ENCODE results near the gene HABP4. TPM values are rescaled to one million over a fixed set of nuclear protein-coding genes. Genes with fewer than 3 reads are reported as not detected.

The HABP4 gene
- total and polyA plus RNA-seq, 10 of the 15 experiments (the other 5 are each of a cell fraction or from before 2014, with no cell fraction given), result 1.6 to 15.4 (median 11.6) TPM

DNA sequence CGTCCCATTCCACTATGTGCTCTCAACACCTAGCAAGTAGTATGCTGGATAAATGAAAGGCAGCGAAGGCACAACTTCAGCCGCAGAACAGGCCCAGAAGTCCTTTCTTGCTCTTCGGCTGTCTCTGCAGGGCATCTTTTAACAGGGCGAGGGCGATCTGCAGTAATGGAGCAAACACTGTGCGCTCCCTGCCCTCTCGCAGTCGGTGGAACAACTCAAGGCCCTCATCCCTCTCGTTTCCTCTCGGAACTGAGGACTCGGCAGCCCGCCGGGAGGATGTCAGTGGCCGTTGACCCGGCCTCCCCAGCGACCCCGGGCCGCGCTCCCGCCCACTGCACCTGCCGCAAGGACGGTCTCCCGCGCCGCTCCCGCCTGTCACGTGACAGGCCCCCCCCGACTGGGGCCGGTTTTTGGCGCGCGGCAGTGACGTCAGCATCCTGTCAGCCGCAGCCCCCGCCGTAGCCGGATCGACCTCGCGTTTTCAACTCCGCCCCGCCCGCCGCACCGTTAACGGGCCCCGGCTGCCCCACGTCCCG, 32.9 kb upstream of the HABP4 start (continued):
- TF ChIP-seq, protein P1, sequence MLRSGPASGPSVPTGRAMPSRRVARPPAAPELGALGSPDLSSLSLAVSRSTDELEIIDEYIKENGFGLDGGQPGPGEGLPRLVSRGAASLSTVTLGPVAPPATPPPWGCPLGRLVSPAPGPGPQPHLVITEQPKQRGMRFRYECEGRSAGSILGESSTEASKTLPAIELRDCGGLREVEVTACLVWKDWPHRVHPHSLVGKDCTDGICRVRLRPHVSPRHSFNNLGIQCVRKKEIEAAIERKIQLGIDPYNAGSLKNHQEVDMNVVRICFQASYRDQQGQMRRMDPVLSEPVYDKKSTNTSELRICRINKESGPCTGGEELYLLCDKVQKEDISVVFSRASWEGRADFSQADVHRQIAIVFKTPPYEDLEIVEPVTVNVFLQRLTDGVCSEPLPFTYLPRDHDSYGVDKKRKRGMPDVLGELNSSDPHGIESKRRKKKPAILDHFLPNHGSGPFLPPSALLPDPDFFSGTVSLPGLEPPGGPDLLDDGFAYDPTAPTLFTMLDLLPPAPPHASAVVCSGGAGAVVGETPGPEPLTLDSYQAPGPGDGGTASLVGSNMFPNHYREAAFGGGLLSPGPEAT (IDR thresholded peaks at IDR 0.05; ENCODE audit: low read depth), result peak; percentile 84
- TF ChIP-seq TAF1 (IDR thresholded peaks at IDR 0.05; ENCODE audit: borderline replicate concordance, low read depth, low read length) (peak; percentile 45; the same call in 1 of the 2 replicates), MEF2A (IDR thresholded peaks at IDR 0.05; ENCODE audit: insufficient read depth, low read depth, low read length) (no peak), SUPT20H (IDR thresholded peaks at IDR 0.05; ENCODE audit: borderline replicate concordance, control insufficient read depth, low read depth, low read length) (no peak), RAD21 (IDR thresholded peaks at IDR 0.05; ENCODE audit: insufficient read depth, low read depth, low read length) (no peak), SIX5 (IDR thresholded peaks at IDR 0.05; ENCODE audit: low read depth, low read length, severe bottlenecking) (peak; percentile 20), KAT2A (conservative IDR thresholded peaks at IDR 0.05; ENCODE audit: control insufficient read depth, low read depth, low read length) (no peak)
- TF ChIP-seq, protein P2, sequence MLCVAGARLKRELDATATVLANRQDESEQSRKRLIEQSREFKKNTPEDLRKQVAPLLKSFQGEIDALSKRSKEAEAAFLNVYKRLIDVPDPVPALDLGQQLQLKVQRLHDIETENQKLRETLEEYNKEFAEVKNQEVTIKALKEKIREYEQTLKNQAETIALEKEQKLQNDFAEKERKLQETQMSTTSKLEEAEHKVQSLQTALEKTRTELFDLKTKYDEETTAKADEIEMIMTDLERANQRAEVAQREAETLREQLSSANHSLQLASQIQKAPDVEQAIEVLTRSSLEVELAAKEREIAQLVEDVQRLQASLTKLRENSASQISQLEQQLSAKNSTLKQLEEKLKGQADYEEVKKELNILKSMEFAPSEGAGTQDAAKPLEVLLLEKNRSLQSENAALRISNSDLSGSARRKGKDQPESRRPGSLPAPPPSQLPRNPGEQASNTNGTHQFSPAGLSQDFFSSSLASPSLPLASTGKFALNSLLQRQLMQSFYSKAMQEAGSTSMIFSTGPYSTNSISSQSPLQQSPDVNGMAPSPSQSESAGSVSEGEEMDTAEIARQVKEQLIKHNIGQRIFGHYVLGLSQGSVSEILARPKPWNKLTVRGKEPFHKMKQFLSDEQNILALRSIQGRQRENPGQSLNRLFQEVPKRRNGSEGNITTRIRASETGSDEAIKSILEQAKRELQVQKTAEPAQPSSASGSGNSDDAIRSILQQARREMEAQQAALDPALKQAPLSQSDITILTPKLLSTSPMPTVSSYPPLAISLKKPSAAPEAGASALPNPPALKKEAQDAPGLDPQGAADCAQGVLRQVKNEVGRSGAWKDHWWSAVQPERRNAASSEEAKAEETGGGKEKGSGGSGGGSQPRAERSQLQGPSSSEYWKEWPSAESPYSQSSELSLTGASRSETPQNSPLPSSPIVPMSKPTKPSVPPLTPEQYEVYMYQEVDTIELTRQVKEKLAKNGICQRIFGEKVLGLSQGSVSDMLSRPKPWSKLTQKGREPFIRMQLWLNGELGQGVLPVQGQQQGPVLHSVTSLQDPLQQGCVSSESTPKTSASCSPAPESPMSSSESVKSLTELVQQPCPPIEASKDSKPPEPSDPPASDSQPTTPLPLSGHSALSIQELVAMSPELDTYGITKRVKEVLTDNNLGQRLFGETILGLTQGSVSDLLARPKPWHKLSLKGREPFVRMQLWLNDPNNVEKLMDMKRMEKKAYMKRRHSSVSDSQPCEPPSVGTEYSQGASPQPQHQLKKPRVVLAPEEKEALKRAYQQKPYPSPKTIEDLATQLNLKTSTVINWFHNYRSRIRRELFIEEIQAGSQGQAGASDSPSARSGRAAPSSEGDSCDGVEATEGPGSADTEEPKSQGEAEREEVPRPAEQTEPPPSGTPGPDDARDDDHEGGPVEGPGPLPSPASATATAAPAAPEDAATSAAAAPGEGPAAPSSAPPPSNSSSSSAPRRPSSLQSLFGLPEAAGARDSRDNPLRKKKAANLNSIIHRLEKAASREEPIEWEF (IDR thresholded peaks at IDR 0.05; ENCODE audit: insufficient replicate concordance, low read depth, low read length), result no peak
- TF ChIP-seq, protein P3, sequence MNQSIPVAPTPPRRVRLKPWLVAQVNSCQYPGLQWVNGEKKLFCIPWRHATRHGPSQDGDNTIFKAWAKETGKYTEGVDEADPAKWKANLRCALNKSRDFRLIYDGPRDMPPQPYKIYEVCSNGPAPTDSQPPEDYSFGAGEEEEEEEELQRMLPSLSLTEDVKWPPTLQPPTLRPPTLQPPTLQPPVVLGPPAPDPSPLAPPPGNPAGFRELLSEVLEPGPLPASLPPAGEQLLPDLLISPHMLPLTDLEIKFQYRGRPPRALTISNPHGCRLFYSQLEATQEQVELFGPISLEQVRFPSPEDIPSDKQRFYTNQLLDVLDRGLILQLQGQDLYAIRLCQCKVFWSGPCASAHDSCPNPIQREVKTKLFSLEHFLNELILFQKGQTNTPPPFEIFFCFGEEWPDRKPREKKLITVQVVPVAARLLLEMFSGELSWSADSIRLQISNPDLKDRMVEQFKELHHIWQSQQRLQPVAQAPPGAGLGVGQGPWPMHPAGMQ (IDR thresholded peaks at IDR 0.05; ENCODE audit: borderline replicate concordance), result no peak
- TF ChIP-seq, protein P4, sequence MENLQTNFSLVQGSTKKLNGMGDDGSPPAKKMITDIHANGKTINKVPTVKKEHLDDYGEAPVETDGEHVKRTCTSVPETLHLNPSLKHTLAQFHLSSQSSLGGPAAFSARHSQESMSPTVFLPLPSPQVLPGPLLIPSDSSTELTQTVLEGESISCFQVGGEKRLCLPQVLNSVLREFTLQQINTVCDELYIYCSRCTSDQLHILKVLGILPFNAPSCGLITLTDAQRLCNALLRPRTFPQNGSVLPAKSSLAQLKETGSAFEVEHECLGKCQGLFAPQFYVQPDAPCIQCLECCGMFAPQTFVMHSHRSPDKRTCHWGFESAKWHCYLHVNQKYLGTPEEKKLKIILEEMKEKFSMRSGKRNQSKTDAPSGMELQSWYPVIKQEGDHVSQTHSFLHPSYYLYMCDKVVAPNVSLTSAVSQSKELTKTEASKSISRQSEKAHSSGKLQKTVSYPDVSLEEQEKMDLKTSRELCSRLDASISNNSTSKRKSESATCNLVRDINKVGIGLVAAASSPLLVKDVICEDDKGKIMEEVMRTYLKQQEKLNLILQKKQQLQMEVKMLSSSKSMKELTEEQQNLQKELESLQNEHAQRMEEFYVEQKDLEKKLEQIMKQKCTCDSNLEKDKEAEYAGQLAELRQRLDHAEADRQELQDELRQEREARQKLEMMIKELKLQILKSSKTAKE (IDR thresholded peaks at IDR 0.05; ENCODE audit: low read depth, poor library complexity, severe bottlenecking), result peak; percentile 28
- TF ChIP-seq, protein P5, sequence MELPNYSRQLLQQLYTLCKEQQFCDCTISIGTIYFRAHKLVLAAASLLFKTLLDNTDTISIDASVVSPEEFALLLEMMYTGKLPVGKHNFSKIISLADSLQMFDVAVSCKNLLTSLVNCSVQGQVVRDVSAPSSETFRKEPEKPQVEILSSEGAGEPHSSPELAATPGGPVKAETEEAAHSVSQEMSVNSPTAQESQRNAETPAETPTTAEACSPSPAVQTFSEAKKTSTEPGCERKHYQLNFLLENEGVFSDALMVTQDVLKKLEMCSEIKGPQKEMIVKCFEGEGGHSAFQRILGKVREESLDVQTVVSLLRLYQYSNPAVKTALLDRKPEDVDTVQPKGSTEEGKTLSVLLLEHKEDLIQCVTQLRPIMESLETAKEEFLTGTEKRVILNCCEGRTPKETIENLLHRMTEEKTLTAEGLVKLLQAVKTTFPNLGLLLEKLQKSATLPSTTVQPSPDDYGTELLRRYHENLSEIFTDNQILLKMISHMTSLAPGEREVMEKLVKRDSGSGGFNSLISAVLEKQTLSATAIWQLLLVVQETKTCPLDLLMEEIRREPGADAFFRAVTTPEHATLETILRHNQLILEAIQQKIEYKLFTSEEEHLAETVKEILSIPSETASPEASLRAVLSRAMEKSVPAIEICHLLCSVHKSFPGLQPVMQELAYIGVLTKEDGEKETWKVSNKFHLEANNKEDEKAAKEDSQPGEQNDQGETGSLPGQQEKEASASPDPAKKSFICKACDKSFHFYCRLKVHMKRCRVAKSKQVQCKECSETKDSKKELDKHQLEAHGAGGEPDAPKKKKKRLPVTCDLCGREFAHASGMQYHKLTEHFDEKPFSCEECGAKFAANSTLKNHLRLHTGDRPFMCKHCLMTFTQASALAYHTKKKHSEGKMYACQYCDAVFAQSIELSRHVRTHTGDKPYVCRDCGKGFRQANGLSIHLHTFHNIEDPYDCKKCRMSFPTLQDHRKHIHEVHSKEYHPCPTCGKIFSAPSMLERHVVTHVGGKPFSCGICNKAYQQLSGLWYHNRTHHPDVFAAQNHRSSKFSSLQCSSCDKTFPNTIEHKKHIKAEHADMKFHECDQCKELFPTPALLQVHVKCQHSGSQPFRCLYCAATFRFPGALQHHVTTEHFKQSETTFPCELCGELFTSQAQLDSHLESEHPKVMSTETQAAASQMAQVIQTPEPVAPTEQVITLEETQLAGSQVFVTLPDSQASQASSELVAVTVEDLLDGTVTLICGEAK (IDR thresholded peaks at IDR 0.05; ENCODE audit: borderline replicate concordance), result no peak
- TF ChIP-seq, protein P6, sequence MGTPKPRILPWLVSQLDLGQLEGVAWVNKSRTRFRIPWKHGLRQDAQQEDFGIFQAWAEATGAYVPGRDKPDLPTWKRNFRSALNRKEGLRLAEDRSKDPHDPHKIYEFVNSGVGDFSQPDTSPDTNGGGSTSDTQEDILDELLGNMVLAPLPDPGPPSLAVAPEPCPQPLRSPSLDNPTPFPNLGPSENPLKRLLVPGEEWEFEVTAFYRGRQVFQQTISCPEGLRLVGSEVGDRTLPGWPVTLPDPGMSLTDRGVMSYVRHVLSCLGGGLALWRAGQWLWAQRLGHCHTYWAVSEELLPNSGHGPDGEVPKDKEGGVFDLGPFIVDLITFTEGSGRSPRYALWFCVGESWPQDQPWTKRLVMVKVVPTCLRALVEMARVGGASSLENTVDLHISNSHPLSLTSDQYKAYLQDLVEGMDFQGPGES (IDR thresholded peaks at IDR 0.05), result no peak

Measured in GM12878 (cell line).